GM12865 (cell line): Measurements from ENCODE around the gene ADCY9.
"Not testable (repeated sequence)": the region's sequence is repeated elsewhere in the genome, so short reads cannot be mapped to it uniquely, and the experiment has no call there.

Experiments used
- DNase-seq: peaks from one replicate; pipeline ENCODE4 v3.0.0; 2010; ENCODE audit warnings: low read depth
- H3K4me3 ChIP-seq: 2 replicates; pipeline ENCODE4 v1.5.1; 2011; ENCODE audit warnings: mild to moderate bottlenecking, low read depth, low read length, control low read depth
- CTCF ChIP-seq: IDR thresholded peaks from 2 replicates; pipeline ENCODE4 v1.5.1; 2011; ENCODE audit warnings: low read length, control low read depth, low read depth, inconsistent platforms; ENCODE audit not compliant: insufficient read depth; ENCODE audit errors: missing control alignments

Gene ADCY9

GRCh38 chr16:4116325-4117249 lies at the start of gene ADCY9:
Gene ADCY9 (minus strand): TSS chr16:4116442. CDS start chr16:4115442, 1,000 bp downstream.
- DNase-seq, result peak; percentile 75
- no peak for TF ChIP-seq CTCF
- H3K4me3 ChIP-seq, result peak within 1 kb of the TSS; percentile 59

- no peak for DNase-seq
- TF ChIP-seq CTCF, result no peak
- no peak overlapping the region for H3K4me3 ChIP-seq
Observed at GRCh38 chr16:4160658-4161430, 44.6 kb upstream of the ADCY9 start.

- no peak for DNase-seq
- H3K4me3 ChIP-seq, result no peak overlapping the region
- no peak for TF ChIP-seq CTCF
Observed at GRCh38 chr16:4159726-4160125, 43.5 kb upstream of the ADCY9 start.

- no peak for DNase-seq
- H3K4me3 ChIP-seq, result no peak overlapping the region
- no peak for TF ChIP-seq CTCF
Observed at GRCh38 chr16:4158143-4159093, 42.2 kb upstream of the ADCY9 start.

GRCh38 chr16:4157376-4157825 lies 41.2 kb upstream of the ADCY9 start:
- no peak for TF ChIP-seq CTCF
- DNase-seq, result no peak
- no peak overlapping the region for H3K4me3 ChIP-seq

- H3K4me3 ChIP-seq, DNase-seq: not testable (repeated sequence)
Observed at GRCh38 chr16:4156503-4156902, 40.3 kb upstream of the ADCY9 start.

- DNase-seq, result not testable (repeated sequence)
Observed at GRCh38 chr16:4153364-4153763, 37.1 kb upstream of the ADCY9 start.

More at GRCh38 chr16:4153364-4153763, 37.1 kb upstream of the ADCY9 start:
- not testable (repeated sequence) for H3K4me3 ChIP-seq
